GM23248 (cell line): ENCODE results near the gene TWSG1.

Experiments used
- EZH2 ChIP-seq: fragments of 200-600 bp; sonication (generic); IDR thresholded peaks from 2 replicates; pipeline ENCODE4 v1.6.1; 2018; ENCODE audit warnings: antibody characterized with exemption, mild to moderate bottlenecking; ENCODE audit not compliant: insufficient read depth, poor library complexity, severe bottlenecking
- EZH2phosphoT487 ChIP-seq: fragments of 200-600 bp; sonication (generic); IDR thresholded peaks from 2 replicates; pipeline ENCODE4 v1.6.1; 2018; ENCODE audit warnings: antibody characterized with exemption, moderate library complexity, mild to moderate bottlenecking, low read depth; ENCODE audit not compliant: insufficient read depth

GRCh38 chr18:9333441-9334328 is 888 bp upstream of the TWSG1 start:
- TF ChIP-seq EZH2, result no peak
- no peak for TF ChIP-seq EZH2phosphoT487
